ENCODE results near the gene NIPA2.

NIPA2 gene

DNA sequence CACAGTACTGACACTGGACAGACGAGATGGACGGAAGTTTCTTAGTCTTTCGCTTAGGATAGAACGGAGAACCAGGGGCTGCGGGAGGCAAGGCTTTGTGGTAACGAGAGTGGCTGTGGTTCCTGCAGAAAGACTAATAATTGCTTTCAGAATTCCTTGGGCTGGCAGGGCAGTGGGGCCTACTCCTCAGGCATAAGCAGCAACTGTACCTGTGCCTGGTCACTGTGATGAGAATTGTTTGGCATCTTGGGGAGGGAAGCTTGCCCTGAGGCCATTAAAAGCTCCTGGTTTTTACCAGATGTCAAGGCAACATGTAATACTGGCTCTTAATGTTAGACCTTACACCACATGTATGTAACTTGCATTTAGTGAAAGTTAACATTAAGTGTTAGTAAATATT is 7.6 kb downstream of the NIPA2 start:
- CTCF ChIA-PET: no interaction called here

DNA sequence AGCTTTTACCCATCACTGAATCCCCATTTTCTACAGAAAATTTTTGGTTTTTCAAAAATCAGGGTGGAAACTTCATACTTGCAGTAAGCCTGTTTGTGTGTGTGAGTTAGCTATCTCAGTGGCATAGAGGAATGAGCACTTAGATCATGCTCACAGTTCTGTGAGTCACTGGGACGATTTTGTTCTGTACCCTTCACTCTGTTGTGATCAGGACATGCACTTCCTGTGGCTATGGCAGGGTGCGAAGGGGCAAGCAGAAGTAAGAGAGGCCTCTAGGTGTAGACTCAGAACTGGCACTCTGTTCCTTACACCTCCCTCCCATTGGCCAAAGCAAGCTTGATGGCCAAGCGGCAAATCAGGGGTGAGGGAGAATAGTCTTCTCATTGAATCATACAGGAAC is 11.6 kb downstream of the NIPA2 start:
- Histone ChIP-seq H3K9me3 (ENCODE audit: control insufficient read depth, insufficient read depth, low read depth, low read length) (no peaks in the 10 kb centered on the region), H3K4me1 (ENCODE audit: control insufficient read depth, insufficient read depth, low read length) (peaks cover 6% of the 10 kb centered on the region; the same call in 1 of the 2 replicates), H3K27ac (ENCODE audit: extremely low read depth, low read depth, low read length) (no peak overlapping the region), H3K4me3 (ENCODE audit: low read depth, low read length) (no peak overlapping the region), H3K36me3 (ENCODE audit: control insufficient read depth in 2 of 2, insufficient read depth in 1 of 2, low read length in 2 of 2) (peaks cover 19 to 71% of the 10 kb centered on the region in 2 experiments; a peak in 2 of 3 replicates)
- ChIA-PET CTCF (interaction anchor here (0.6 kb wide), 1 partner anchor 108 kb away, joined by 3 read pairs; no protein-coding TSS in a partner anchor), POLR2A (no interaction called here)
- TF ChIP-seq ZBTB20 (tag by site-specific recombination; IDR thresholded peaks at IDR 0.05): no peak
- TF ChIP-seq, protein P1, sequence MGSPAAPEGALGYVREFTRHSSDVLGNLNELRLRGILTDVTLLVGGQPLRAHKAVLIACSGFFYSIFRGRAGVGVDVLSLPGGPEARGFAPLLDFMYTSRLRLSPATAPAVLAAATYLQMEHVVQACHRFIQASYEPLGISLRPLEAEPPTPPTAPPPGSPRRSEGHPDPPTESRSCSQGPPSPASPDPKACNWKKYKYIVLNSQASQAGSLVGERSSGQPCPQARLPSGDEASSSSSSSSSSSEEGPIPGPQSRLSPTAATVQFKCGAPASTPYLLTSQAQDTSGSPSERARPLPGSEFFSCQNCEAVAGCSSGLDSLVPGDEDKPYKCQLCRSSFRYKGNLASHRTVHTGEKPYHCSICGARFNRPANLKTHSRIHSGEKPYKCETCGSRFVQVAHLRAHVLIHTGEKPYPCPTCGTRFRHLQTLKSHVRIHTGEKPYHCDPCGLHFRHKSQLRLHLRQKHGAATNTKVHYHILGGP (tag by site-specific recombination; IDR thresholded peaks at IDR 0.05): no peak

More for the DNA sequence above, 7.6 kb downstream of the NIPA2 start:
- POLR2A ChIA-PET: interaction anchor here (0.6 kb wide), 1 partner anchor 38 kb away, joined by 3 read pairs; no protein-coding TSS in a partner anchor
- Histone ChIP-seq H3K27ac (ENCODE audit: extremely low read depth, low read depth, low read length) (no peak overlapping the region), H3K9me3 (ENCODE audit: control insufficient read depth, insufficient read depth, low read depth, low read length) (no peaks in the 10 kb centered on the region), H3K4me1 (ENCODE audit: control insufficient read depth, insufficient read depth, low read length) (peaks cover 13% of the 10 kb centered on the region), H3K36me3 (ENCODE audit: control insufficient read depth in 2 of 2, insufficient read depth in 1 of 2, low read length in 2 of 2) (peaks cover 12 to 54% of the 10 kb centered on the region in 2 experiments; a peak in 2 of 3 replicates), H3K4me3 (ENCODE audit: low read depth, low read length) (no peak overlapping the region)
- TF ChIP-seq, protein P2, sequence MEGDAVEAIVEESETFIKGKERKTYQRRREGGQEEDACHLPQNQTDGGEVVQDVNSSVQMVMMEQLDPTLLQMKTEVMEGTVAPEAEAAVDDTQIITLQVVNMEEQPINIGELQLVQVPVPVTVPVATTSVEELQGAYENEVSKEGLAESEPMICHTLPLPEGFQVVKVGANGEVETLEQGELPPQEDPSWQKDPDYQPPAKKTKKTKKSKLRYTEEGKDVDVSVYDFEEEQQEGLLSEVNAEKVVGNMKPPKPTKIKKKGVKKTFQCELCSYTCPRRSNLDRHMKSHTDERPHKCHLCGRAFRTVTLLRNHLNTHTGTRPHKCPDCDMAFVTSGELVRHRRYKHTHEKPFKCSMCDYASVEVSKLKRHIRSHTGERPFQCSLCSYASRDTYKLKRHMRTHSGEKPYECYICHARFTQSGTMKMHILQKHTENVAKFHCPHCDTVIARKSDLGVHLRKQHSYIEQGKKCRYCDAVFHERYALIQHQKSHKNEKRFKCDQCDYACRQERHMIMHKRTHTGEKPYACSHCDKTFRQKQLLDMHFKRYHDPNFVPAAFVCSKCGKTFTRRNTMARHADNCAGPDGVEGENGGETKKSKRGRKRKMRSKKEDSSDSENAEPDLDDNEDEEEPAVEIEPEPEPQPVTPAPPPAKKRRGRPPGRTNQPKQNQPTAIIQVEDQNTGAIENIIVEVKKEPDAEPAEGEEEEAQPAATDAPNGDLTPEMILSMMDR (tag by site-specific recombination; IDR thresholded peaks at IDR 0.05): no peak
- TF ChIP-seq ZNF174 (tag by site-specific recombination; IDR thresholded peaks at IDR 0.05) (no peak), ZNF354C (tag by site-specific recombination; IDR thresholded peaks at IDR 0.05; ENCODE audit: borderline replicate concordance, low read depth) (no peak), EGR2 (tag by site-specific recombination; IDR thresholded peaks at IDR 0.05; ENCODE audit: low read depth) (no peak), ZNF157 (tag by site-specific recombination; IDR thresholded peaks at IDR 0.05) (no peak), KLF10 (tag by site-specific recombination; IDR thresholded peaks at IDR 0.05) (no peak), ZNF23 (tag by site-specific recombination; IDR thresholded peaks at IDR 0.05; ENCODE audit: borderline replicate concordance) (no peak), ZFHX2 (tag by site-specific recombination; conservative IDR thresholded peaks at IDR 0.05) (no peak), ZNF146 (tag by site-specific recombination; IDR thresholded peaks at IDR 0.05) (no peak), ZNF350 (tag by site-specific recombination; IDR thresholded peaks at IDR 0.05) (no peak), GFI1B (tag by site-specific recombination; IDR thresholded peaks at IDR 0.05) (no peak), ZNF335 (tag by site-specific recombination; conservative IDR thresholded peaks at IDR 0.05) (no peak), ZNF248 (tag by site-specific recombination; IDR thresholded peaks at IDR 0.05) (no peak), ZNF600 (tag by site-specific recombination; IDR thresholded peaks at IDR 0.05) (no peak), ZNF48 (tag by site-specific recombination; IDR thresholded peaks at IDR 0.05) (no peak), ZEB2 (tag by site-specific recombination; IDR thresholded peaks at IDR 0.05) (no peak)
- TF ChIP-seq, protein P3, sequence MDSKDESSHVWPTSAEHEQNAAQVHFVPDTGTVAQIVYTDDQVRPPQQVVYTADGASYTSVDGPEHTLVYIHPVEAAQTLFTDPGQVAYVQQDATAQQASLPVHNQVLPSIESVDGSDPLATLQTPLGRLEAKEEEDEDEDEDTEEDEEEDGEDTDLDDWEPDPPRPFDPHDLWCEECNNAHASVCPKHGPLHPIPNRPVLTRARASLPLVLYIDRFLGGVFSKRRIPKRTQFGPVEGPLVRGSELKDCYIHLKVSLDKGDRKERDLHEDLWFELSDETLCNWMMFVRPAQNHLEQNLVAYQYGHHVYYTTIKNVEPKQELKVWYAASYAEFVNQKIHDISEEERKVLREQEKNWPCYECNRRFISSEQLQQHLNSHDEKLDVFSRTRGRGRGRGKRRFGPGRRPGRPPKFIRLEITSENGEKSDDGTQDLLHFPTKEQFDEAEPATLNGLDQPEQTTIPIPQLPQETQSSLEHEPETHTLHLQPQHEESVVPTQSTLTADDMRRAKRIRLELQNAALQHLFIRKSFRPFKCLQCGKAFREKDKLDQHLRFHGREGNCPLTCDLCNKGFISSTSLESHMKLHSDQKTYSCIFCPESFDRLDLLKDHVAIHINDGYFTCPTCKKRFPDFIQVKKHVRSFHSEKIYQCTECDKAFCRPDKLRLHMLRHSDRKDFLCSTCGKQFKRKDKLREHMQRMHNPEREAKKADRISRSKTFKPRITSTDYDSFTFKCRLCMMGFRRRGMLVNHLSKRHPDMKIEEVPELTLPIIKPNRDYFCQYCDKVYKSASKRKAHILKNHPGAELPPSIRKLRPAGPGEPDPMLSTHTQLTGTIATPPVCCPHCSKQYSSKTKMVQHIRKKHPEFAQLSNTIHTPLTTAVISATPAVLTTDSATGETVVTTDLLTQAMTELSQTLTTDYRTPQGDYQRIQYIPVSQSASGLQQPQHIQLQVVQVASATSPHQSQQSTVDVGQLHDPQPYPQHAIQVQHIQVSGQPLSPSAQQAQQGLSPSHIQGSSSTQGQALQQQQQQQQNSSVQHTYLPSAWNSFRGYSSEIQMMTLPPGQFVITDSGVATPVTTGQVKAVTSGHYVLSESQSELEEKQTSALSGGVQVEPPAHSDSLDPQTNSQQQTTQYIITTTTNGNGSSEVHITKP (tag by site-specific recombination; IDR thresholded peaks at IDR 0.05): no peak
- TF ChIP-seq, protein P4, sequence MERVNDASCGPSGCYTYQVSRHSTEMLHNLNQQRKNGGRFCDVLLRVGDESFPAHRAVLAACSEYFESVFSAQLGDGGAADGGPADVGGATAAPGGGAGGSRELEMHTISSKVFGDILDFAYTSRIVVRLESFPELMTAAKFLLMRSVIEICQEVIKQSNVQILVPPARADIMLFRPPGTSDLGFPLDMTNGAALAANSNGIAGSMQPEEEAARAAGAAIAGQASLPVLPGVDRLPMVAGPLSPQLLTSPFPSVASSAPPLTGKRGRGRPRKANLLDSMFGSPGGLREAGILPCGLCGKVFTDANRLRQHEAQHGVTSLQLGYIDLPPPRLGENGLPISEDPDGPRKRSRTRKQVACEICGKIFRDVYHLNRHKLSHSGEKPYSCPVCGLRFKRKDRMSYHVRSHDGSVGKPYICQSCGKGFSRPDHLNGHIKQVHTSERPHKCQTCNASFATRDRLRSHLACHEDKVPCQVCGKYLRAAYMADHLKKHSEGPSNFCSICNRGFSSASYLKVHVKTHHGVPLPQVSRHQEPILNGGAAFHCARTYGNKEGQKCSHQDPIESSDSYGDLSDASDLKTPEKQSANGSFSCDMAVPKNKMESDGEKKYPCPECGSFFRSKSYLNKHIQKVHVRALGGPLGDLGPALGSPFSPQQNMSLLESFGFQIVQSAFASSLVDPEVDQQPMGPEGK (tag by site-specific recombination; IDR thresholded peaks at IDR 0.05): no peak
